ENCODE results near the gene EFCAB8. TPM values are rescaled to one million over a fixed set of nuclear protein-coding genes. Genes with fewer than 3 reads are reported as not detected.

EFCAB8 gene
- total RNA-seq, 6 experiments from 2014 or later, result 0.17 to 0.22 (median 0.20) TPM; not detected in 2

DNA sequence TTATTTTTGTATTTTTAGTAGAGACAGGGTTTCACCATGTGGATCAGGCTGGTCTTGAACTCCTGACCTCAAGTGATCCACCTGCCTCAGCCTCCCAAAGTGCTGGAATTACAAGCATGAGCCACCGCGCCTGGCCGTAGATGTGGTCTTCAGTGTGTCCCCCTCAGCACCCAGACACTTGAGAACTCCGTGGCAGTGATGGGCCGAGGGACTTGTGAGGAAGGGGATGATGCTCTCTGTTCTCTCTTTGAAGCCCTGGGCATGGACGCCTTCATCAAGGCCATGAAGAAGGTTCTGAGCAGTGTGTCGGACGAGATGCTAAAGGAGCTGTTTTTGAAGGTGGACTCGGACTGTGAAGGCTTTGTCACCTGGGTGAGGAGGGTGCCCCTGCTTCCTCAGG is 16.9 kb downstream of the EFCAB8 start:
- intact Hi-C loops (cut with DNase I), result no loop called here
- no peaks in the 10 kb centered on the region for H3K27me3 ChIP-seq
- no peak for DNase-seq
- ATAC-seq, result no peak
- H3K4me3 ChIP-seq, result no peak overlapping the region
- no peak for TF ChIP-seq POLR2A (IDR thresholded peaks at IDR 0.05)
- 93% methylated on average over 4 of the region's 9 CpGs for WGBS (ENCODE audit: insufficient coverage, low coverage, low lambda C conversion rate, missing lambda C conversion rate)
- no peaks in the 10 kb centered on the region for H3K9me3 ChIP-seq
- no peaks in the 10 kb centered on the region for H3K36me3 ChIP-seq
- H3K4me1 ChIP-seq, result no peaks in the 10 kb centered on the region
- H3K27ac ChIP-seq, result no peak overlapping the region

DNA sequence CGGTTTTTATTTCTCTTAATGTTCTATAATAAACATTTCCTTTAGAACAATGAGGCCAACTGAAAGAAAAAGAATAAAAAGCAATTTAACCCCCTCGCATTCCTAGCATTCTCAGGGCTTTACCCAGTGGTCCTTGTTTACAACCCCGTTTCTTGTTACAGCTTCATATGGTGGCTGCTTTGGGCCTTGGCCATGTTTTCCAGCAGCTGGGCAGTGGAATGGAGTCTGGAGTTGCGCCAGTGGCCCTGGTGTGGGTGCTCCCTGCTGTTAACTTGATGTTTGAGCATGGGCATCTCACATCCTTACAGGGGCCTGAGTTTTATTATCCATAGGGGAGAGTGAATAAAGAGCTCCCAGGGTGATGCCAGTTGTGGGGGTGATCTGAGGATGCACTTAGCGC is 18.8 kb downstream of the EFCAB8 start:
- ATAC-seq, result no peak
- DNase-seq, result no peak
- intact Hi-C loops (cut with DNase I), result no loop called here
- no peaks in the 10 kb centered on the region for H3K4me1 ChIP-seq
- TF ChIP-seq, protein P1, sequence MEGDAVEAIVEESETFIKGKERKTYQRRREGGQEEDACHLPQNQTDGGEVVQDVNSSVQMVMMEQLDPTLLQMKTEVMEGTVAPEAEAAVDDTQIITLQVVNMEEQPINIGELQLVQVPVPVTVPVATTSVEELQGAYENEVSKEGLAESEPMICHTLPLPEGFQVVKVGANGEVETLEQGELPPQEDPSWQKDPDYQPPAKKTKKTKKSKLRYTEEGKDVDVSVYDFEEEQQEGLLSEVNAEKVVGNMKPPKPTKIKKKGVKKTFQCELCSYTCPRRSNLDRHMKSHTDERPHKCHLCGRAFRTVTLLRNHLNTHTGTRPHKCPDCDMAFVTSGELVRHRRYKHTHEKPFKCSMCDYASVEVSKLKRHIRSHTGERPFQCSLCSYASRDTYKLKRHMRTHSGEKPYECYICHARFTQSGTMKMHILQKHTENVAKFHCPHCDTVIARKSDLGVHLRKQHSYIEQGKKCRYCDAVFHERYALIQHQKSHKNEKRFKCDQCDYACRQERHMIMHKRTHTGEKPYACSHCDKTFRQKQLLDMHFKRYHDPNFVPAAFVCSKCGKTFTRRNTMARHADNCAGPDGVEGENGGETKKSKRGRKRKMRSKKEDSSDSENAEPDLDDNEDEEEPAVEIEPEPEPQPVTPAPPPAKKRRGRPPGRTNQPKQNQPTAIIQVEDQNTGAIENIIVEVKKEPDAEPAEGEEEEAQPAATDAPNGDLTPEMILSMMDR (IDR thresholded peaks at IDR 0.05), result no peak
- no peak for TF ChIP-seq POLR2A (IDR thresholded peaks at IDR 0.05)
- no peak overlapping the region for H3K27ac ChIP-seq
- no peaks in the 10 kb centered on the region for H3K27me3 ChIP-seq
- no peaks in the 10 kb centered on the region for H3K9me3 ChIP-seq
- H3K4me3 ChIP-seq, result no peak overlapping the region
- 79% methylated on average over 4 of the region's 5 CpGs for WGBS (ENCODE audit: insufficient coverage, low coverage, low lambda C conversion rate, missing lambda C conversion rate)
- no peaks in the 10 kb centered on the region for H3K36me3 ChIP-seq

- Histone ChIP-seq H3K36me3 (no peaks in the 10 kb centered on the region), H3K27ac (no peak overlapping the region), H3K4me1 (no peaks in the 10 kb centered on the region), H3K27me3 (no peaks in the 10 kb centered on the region), H3K4me3 (no peak overlapping the region), H3K9me3 (no peaks in the 10 kb centered on the region)
- no CpG with 5 or more reads among the region's 3 CpGs for WGBS (ENCODE audit: insufficient coverage, low coverage, low lambda C conversion rate, missing lambda C conversion rate)
- TF ChIP-seq, protein P1 (IDR thresholded peaks at IDR 0.05), result no peak
- TF ChIP-seq POLR2A (IDR thresholded peaks at IDR 0.05), result no peak
- DNase-seq, result no peak
- intact Hi-C loops (cut with DNase I), result no loop called here
- ATAC-seq, result peak in 1 of 4 donors; percentile 22
Measured at GRCh38 chr20:32878820-32879219, 20.1 kb downstream of the EFCAB8 start.

DNA sequence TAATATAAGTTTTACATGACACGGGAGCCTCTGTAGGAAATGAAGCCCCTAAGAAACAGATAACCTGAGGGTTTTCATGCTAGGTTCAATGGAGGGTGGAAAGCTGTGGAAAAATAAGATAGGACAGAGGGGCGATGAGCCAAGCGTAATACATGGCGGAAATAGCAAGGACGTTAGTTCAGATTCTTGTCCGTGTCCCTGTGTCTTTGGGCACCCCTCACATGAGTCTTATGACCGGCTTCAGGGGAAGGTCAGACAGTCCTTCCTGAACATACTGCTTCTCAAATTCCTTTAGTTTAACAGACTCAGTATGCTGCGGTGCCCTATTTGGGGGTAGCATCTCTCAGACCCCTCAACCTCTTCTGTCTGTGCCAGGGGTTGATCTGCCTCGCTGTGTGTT is 20.8 kb downstream of the EFCAB8 start:
- Histone ChIP-seq H3K36me3 (no peaks in the 10 kb centered on the region), H3K4me3 (no peak overlapping the region), H3K9me3 (no peaks in the 10 kb centered on the region), H3K27ac (no peak overlapping the region), H3K27me3 (no peaks in the 10 kb centered on the region), H3K4me1 (no peaks in the 10 kb centered on the region)
- DNase-seq, result no peak
- TF ChIP-seq, protein P1 (IDR thresholded peaks at IDR 0.05), result no peak
- no peak for TF ChIP-seq POLR2A (IDR thresholded peaks at IDR 0.05)
- 89% methylated on average over 6 of the region's 9 CpGs for WGBS (ENCODE audit: insufficient coverage, low coverage, low lambda C conversion rate, missing lambda C conversion rate)
- no peak for ATAC-seq
- intact Hi-C loops (cut with DNase I), result no loop called here

- no peak for TF ChIP-seq POLR2A (IDR thresholded peaks at IDR 0.05)
- TF ChIP-seq, protein P1 (IDR thresholded peaks at IDR 0.05), result no peak
- 77% methylated on average over 2 of the region's 2 CpGs for WGBS (ENCODE audit: insufficient coverage, low coverage, low lambda C conversion rate, missing lambda C conversion rate)
- Histone ChIP-seq H3K4me1 (no peaks in the 10 kb centered on the region), H3K36me3 (no peaks in the 10 kb centered on the region), H3K27ac (no peak overlapping the region), H3K27me3 (no peaks in the 10 kb centered on the region), H3K4me3 (no peak overlapping the region), H3K9me3 (no peaks in the 10 kb centered on the region)
- intact Hi-C loops (cut with DNase I), result no loop called here
- ATAC-seq (no peak), DNase-seq (no peak)
Measured at GRCh38 chr20:32880635-32881034, 21.9 kb downstream of the EFCAB8 start.
